Neutrophil (primary cell): ENCODE measurements around the gene ZNF189.

Experiments used
- H3K27ac ChIP-seq: fragments of 200-600 bp; sonication (generic); 2 replicates; pipeline ENCODE4 v1.5.1; 2016; ENCODE audit warnings: mild to moderate bottlenecking, moderate library complexity
- H3K27me3 ChIP-seq: fragments of 200-600 bp; sonication (generic); 2 replicates; pipeline ENCODE4 v1.6.0; 2016; ENCODE audit warnings: mild to moderate bottlenecking
- H3K36me3 ChIP-seq: fragments of 200-600 bp; sonication (generic); 2 replicates; pipeline ENCODE4 v1.5.1; 2017
- H3K4me1 ChIP-seq, 2 experiments: fragments of 200-600 bp in 1 of 2; sonication (generic) in 1 of 2; 1 replicate in 1 of 2; 2 replicates in 1 of 2; pipeline versions ENCODE4 v1.5.1 to v1.6.1; 2013 to 2016; ENCODE audit warnings: low read depth in 1 of 2, low read length in 1 of 2, mild to moderate bottlenecking in 1 of 2, moderate library complexity in 1 of 2; ENCODE audit not compliant: control insufficient read depth in 1 of 2, insufficient read depth in 1 of 2
- H3K4me3 ChIP-seq, 2 experiments: fragments of 200-600 bp in 1 of 2; sonication (generic) in 1 of 2; 1 replicate in 1 of 2; 2 replicates in 1 of 2; pipeline ENCODE4 v1.5.1; 2013 to 2016; ENCODE audit warnings: low read depth in 1 of 2, low read length in 1 of 2, mild to moderate bottlenecking in 1 of 2, moderate library complexity in 1 of 2
- H3K9me3 ChIP-seq: fragments of 200-600 bp; sonication (generic); 2 replicates; pipeline ENCODE4 v1.5.1; 2016
- TF ChIP-seq, protein P1 (sequence below): fragments of 200-600 bp; sonication (generic); IDR thresholded peaks from 2 replicates; pipeline ENCODE4 v1.5.1; 2016; ENCODE audit warnings: antibody characterized with exemption

The ZNF189 gene

DNA sequence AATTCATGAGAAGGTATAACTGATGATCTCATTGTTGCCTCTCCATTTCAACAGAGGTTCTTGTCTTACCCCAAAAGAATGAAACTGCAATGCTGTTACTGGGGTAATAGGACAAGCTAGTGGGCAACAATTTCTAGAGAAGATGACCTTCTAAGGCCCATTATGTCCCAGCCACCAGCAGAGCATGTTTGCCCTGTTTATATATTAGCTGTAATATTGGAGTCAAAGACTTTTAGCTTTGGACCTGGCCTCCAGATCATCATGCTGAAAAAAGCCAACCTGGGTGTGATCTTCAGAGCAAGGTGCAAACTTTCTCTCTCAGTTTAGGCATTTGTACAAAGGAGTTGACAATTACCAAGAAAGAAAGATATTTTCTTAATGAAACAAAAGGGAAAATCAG, 33.5 kb downstream of the ZNF189 start:
- H3K9me3 ChIP-seq = no peaks in the 10 kb centered on the region
- no peaks in the 10 kb centered on the region for H3K4me1 ChIP-seq
- no peaks in the 10 kb centered on the region for H3K36me3 ChIP-seq
- no peak overlapping the region for H3K4me3 ChIP-seq
- H3K27ac ChIP-seq = no peak overlapping the region
- H3K27me3 ChIP-seq = no peaks in the 10 kb centered on the region
- TF ChIP-seq, protein P1, sequence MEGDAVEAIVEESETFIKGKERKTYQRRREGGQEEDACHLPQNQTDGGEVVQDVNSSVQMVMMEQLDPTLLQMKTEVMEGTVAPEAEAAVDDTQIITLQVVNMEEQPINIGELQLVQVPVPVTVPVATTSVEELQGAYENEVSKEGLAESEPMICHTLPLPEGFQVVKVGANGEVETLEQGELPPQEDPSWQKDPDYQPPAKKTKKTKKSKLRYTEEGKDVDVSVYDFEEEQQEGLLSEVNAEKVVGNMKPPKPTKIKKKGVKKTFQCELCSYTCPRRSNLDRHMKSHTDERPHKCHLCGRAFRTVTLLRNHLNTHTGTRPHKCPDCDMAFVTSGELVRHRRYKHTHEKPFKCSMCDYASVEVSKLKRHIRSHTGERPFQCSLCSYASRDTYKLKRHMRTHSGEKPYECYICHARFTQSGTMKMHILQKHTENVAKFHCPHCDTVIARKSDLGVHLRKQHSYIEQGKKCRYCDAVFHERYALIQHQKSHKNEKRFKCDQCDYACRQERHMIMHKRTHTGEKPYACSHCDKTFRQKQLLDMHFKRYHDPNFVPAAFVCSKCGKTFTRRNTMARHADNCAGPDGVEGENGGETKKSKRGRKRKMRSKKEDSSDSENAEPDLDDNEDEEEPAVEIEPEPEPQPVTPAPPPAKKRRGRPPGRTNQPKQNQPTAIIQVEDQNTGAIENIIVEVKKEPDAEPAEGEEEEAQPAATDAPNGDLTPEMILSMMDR = no peak

DNA sequence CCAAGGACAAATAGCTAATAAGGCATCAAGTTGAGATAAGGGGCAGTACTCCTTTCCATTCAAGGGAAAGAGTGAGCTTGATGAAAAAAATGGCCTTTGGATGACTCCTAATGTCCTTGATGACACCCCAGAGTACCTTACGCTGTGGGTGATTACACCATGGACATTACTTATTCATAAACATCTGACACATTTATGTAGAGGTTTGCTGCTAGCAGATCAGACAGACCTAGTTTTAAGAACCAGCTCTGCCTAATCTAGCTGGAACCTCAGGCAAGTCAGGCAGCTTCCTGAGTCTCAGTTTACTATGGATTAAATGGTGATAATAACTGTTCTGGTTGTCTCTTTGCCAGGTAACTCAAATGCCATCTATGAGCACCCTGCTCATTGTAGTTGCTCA, 34.1 kb downstream of the ZNF189 start:
- no peaks in the 10 kb centered on the region for H3K9me3 ChIP-seq
- H3K4me1 ChIP-seq = no peaks in the 10 kb centered on the region
- H3K36me3 ChIP-seq = no peaks in the 10 kb centered on the region
- H3K4me3 ChIP-seq = no peak overlapping the region
- TF ChIP-seq, protein P1 = no peak
- H3K27ac ChIP-seq = no peak overlapping the region
- no peaks in the 10 kb centered on the region for H3K27me3 ChIP-seq

DNA sequence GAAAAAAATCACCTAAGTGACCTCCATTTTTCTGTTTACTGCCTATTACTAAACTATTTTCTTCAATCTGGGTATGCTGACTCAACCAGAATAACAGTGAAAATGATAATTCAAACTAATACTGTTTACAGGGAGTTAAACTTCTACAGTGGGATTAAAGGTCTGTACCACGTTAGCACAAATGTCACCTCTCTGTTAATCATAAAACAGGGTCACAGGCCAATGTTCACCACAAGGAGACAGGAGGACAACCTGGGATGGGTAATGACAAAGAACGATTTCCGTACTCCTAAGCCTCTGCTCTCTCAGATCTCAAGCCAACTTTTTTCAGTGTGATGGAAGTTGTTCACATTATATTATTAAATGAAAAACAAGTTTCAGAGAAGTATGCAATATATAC, 34.6 kb downstream of the ZNF189 start:
- H3K36me3 ChIP-seq = no peaks in the 10 kb centered on the region
- no peaks in the 10 kb centered on the region for H3K27me3 ChIP-seq
- H3K4me1 ChIP-seq = no peaks in the 10 kb centered on the region
- H3K27ac ChIP-seq = no peak overlapping the region
- TF ChIP-seq, protein P1 = no peak
- no peaks in the 10 kb centered on the region for H3K9me3 ChIP-seq
- no peak overlapping the region for H3K4me3 ChIP-seq

DNA sequence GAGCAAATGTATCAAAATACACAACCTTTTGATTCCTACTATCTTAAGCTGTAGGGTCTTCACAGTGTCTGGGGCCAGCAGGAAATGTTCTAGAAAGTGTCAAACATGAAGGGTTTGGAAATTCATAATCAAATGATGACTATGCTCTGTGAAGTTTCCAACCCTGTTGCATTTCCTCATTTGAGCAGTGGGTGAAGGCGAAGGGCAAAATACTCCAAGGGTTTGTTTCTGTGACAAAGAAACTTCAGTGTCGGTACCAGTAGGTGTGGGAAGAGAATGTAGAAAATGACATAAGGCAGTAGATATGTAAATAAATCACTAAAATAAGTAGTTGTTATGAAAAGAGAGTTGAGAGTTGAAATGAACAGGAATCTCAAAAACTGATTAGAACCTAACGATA, 36.3 kb downstream of the ZNF189 start:
- TF ChIP-seq, protein P1 = no peak
- no peaks in the 10 kb centered on the region for H3K36me3 ChIP-seq
- H3K9me3 ChIP-seq = no peaks in the 10 kb centered on the region
- no peaks in the 10 kb centered on the region for H3K27me3 ChIP-seq
- H3K4me3 ChIP-seq = no peak overlapping the region
- peaks cover 0 to 4% of the 10 kb centered on the region in 2 experiments for H3K4me1 ChIP-seq
- H3K27ac ChIP-seq = no peak overlapping the region

DNA sequence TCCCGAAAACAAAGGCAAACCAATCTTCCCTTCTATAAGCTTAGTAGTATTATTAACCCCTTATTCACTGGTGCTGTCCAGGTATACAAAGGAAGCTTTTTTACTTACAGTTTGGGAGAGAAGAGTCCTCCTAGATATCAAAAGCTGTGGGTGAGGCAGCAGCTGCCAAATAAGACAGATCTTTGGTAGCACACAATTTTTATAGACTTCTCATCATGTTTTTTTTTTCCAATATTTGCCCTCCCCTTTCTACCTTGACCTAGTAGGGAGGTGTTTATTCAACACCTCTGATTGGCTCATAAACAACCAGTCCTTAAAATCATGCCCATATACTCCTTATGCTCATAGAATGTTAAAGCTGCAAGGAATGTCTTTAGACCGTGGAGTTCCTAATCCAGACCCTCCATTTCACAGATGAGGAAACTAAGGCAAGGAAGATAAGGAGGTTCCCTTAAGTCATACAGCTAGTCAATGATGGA, 37.0 kb downstream of the ZNF189 start, which contains the start of gene ALDOB:
Gene ALDOB (minus strand): TSS at position 174 of the 479 bp plus-strand sequence. CDS start 4,887 bp downstream, outside the sequence.
- Histone ChIP-seq H3K27ac (no peak within 1 kb of the TSS), H3K27me3 (no peaks in the 10 kb centered on the region), H3K9me3 (no peaks in the 10 kb centered on the region), H3K4me1 (peaks cover 5 to 11% of the 10 kb centered on the region in 2 experiments), H3K36me3 (no peaks in the 10 kb centered on the region), H3K4me3 (no peak within 1 kb of the TSS)
- TF ChIP-seq, protein P1 = no peak

DNA sequence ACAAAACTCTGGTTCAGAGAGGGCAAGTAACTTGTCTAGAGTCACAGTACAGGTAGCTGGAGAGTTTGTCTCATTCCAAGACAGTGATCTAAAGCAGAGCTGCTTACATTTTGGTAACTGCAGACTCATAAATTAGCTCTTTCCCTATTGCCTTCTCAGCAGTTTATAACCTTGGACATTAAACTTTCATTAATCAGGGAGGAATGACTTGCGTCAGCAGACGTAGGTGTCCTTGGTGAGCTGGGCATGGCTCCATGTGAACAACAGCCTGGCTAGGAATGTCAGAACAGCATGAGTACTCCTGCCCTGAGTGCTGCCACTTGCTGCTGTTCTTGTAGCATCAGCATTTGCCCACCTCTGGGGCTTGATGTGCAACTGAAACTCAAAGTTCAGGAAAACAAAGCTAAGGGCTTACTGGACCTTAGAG, 39.2 kb downstream of the ZNF189 start:
- no peaks in the 10 kb centered on the region for H3K36me3 ChIP-seq

More for the DNA sequence above, 39.2 kb downstream of the ZNF189 start:
- Histone ChIP-seq H3K4me3 (no peak overlapping the region), H3K27me3 (no peaks in the 10 kb centered on the region), H3K4me1 (peaks cover 17 to 28% of the 10 kb centered on the region in 2 experiments), H3K9me3 (no peaks in the 10 kb centered on the region), H3K27ac (no peak overlapping the region)
- TF ChIP-seq, protein P1 = no peak
